Effector memory CD4-positive, alpha-beta T cell (primary cell): ENCODE measurements around the gene CS.
"Not testable (repeated sequence)": the region's sequence is repeated elsewhere in the genome, so short reads cannot be mapped to it uniquely, and the experiment has no call there.

Experiments used
- DNase-seq, 3 donors: peaks; one replicate each; pipeline ENCODE4 v3.0.0-alpha.2; 2020
- H3K27ac ChIP-seq: 2 replicates; pipeline ENCODE4 v1.7.0; 2013; ENCODE audit warnings: mild to moderate bottlenecking, low read length, moderate library complexity; ENCODE audit not compliant: insufficient read depth, poor library complexity, severe bottlenecking
- H3K27me3 ChIP-seq: replicated peaks from 2 replicates; pipeline ENCODE4 v1.7.0; 2013; ENCODE audit warnings: mild to moderate bottlenecking, low read length; ENCODE audit not compliant: insufficient read depth, control insufficient read depth, poor library complexity, severe bottlenecking
- H3K36me3 ChIP-seq: 2 replicates; pipeline ENCODE4 v1.7.0; 2013; ENCODE audit warnings: mild to moderate bottlenecking, low read length, moderate library complexity; ENCODE audit not compliant: control insufficient read depth, insufficient read depth
- H3K4me1 ChIP-seq: 2 replicates; pipeline ENCODE4 v1.7.0; 2013; ENCODE audit warnings: low read length, mild to moderate bottlenecking; ENCODE audit not compliant: control insufficient read depth, insufficient read depth, poor library complexity, severe bottlenecking
- H3K4me3 ChIP-seq: 2 replicates; pipeline ENCODE4 v1.7.0; 2013; ENCODE audit warnings: low read length, low read depth, mild to moderate bottlenecking; ENCODE audit not compliant: insufficient read depth, poor library complexity, severe bottlenecking
- H3K9me3 ChIP-seq: 2 replicates; pipeline ENCODE4 v1.7.0; 2013; ENCODE audit warnings: mild to moderate bottlenecking, low read length, moderate library complexity; ENCODE audit not compliant: control insufficient read depth

CS gene

DNA sequence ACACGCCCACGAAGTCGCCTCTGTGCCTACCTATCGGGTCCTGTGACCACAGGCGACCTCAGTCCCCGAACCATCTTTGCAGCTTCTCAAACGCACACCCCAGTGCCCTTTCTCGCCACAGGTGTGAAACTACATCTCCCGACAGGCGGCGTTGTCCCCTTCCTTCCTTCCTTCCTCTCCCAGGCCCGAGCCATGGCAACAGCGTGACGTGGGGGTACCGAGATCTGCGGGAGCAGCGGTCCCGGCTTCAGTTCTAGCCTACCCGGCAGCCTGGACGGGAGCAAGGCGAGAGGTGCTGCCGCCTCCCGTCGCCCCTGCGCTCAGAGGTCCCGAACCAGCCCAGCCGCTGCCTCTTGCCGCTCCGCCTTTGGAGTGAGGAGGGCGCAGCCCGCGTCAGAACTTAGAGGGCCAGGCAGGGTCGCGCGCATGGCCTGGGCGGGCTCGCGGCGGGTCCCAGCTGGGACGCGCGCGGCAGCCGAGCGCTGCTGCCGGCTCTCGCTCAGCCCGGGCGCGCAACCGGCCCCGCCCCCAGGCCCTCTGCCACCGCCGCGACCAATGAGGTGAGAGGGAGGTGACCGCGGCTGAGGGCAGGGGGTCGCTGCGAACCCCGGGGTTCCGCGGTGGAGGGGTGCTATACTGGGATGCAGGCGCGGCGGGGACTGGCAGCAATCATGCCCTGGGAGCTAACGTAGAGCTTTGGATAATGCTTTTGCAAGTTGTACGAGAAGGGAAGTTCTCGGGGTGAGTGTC lies 33.3 kb downstream of the CS start, which contains the start of gene COQ10A:
COQ10A (plus strand) TSS at position 250 of the 750 bp plus-strand sequence; CDS start at position 427, 177 bp downstream.
- peaks cover 6% of the 10 kb centered on the region for H3K36me3 ChIP-seq
- H3K27ac ChIP-seq = peak within 1 kb of the TSS; percentile 96
- peak; percentile 82 to 88 (median 87) for DNase-seq
- peak within 1 kb of the TSS; percentile 92 for H3K4me3 ChIP-seq
- no peaks in the 10 kb centered on the region for H3K27me3 ChIP-seq
- peaks cover 10% of the 10 kb centered on the region for H3K4me1 ChIP-seq
- no peaks in the 10 kb centered on the region for H3K9me3 ChIP-seq

DNA sequence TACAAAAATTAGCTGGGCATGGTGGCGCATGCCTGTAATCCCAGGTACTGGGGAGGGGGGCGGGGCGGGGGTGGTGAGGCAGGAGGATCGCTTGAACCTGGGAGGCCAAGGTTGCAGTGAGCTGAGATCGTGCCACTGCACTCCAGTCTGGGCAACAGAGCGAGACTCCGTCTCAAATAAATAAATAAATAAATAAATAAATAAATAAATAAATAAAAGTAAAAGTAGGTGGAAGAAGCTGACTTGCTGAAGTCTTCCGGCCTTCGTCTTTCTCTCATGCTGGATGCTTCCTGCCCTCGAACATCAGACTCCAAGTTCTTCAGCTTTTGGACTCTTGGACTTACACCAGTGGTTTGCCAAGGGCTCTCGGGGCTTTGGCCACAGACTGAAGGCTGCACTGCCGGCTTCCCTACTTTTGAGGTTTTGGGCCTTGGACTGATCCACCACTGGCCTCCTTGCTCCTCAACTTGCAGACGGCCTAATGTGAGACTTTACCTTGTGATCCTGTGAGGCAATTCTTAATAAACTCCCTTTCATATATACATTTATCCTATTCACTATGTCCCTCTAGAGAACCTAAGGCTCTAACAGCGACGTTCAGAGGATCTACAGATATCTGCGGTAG lies 34.0 kb downstream of the CS start:
- peak overlapping the region; percentile 96 for H3K27ac ChIP-seq
- H3K4me1 ChIP-seq = peaks cover 10% of the 10 kb centered on the region
- peak overlapping the region; percentile 92 for H3K4me3 ChIP-seq
- H3K27me3 ChIP-seq, H3K36me3 ChIP-seq, H3K9me3 ChIP-seq, DNase-seq: not testable (repeated sequence)

DNA sequence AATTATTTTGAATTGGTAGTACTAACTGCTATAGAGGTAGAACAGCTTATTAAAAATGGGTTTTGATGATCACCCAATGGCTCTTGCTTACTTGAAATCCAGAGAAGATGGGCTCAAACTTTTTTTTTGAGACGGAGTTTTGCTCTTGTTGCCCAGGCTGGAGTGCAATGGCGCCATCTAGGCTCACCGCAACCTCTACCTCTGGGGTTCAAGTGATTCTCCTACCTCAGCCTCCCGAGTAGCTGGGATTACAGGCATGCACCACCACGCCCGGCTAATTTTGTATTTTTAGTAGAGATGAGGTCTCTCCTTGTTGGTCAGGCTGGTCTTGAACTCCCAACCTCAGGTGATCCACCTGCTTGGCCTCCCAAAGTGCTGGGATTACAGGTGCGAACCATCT lies 37.2 kb downstream of the CS start:
- not testable (repeated sequence) for H3K9me3 ChIP-seq, H3K36me3 ChIP-seq, H3K27ac ChIP-seq, DNase-seq, H3K27me3 ChIP-seq, H3K4me3 ChIP-seq
- peaks cover 16% of the 10 kb centered on the region for H3K4me1 ChIP-seq

DNA sequence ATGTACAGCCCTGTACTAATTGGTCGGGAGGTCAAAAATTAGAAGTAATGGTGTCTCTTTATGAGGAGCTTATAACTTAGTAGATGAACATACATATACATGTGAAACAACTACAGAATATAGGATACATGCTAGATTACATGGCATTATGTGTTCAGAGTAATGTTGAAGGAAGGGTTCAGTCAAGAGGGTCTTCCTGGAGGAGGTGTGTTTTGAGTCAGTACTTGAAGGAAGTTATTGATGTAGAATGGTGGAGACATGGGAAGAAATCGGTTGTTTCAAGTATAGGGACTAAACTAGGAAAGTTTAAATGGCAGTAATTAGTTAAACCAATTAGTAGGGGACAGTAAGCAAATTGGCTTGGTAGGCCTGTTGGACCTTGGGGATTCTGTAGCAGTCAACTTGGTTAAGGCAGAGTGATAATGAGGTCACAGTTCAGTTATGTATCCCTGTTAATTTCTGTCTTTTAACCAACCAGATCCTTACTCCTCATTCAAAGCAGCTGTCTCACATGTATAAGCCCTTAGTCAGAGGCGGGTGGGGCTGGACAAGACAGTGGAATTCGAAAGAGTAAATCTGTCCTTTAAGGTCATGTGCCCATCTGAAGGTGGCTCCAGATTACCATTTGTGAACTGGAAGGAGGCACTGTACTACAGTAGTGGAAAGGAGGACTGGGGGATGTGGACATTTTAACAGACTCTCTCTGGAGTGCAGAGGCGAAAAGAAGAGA lies 38.5 kb downstream of the CS start:
- Histone ChIP-seq H3K4me3 (no peak overlapping the region), H3K36me3 (no peaks in the 10 kb centered on the region), H3K9me3 (no peaks in the 10 kb centered on the region), H3K27me3 (no peaks in the 10 kb centered on the region), H3K27ac (no peak overlapping the region), H3K4me1 (peaks cover 22% of the 10 kb centered on the region)
- DNase-seq = no peak

DNA sequence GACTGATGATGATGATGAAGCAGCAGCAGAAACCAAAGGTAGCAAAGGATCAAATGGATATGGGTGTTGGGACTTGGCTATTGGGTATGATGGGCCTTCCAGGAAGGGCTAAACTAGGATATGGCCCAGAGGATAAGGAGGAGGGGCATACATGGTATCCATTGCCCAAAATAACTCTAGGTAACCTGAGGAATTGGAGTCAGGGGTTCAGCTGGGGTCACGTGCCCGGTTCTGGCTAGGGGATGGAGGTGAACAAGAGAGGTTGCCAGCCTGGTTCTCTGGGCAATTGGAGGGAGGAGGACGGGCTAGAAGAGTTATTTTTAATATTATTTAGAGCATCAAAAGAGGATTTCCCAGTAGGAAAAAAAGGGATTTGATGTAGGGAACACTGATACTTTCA lies 39.2 kb downstream of the CS start:
- no peak overlapping the region for H3K4me3 ChIP-seq
- no peaks in the 10 kb centered on the region for H3K36me3 ChIP-seq
- H3K9me3 ChIP-seq = no peaks in the 10 kb centered on the region
- no peaks in the 10 kb centered on the region for H3K27me3 ChIP-seq
- peaks cover 19% of the 10 kb centered on the region for H3K4me1 ChIP-seq
- DNase-seq = no peak
- no peak overlapping the region for H3K27ac ChIP-seq

DNA sequence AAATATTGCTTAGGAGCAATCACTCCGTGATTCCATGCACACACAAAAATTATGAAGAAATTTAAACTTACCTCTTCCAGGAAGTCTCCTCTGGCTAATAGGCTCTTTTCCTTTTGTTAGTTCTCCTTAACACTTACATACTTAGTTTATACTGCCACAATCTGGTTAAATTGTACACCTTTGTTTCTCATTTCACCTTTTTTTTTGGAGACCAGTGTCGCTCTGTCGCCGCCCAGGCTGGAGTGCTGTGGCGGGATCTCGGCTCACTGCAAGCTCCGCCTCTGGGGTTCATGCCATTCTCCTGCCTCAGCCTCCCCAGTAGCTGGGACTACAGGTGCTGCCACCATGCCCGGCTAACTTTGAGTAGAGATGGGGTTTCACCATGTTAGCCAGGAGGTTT lies 39.8 kb downstream of the CS start:
- H3K27me3 ChIP-seq = no peaks in the 10 kb centered on the region
- DNase-seq = no peak
- H3K4me1 ChIP-seq = peaks cover 19% of the 10 kb centered on the region
- H3K36me3 ChIP-seq = no peaks in the 10 kb centered on the region
- H3K27ac ChIP-seq = no peak overlapping the region
- H3K4me3 ChIP-seq = no peak overlapping the region
- H3K9me3 ChIP-seq = no peaks in the 10 kb centered on the region

DNA sequence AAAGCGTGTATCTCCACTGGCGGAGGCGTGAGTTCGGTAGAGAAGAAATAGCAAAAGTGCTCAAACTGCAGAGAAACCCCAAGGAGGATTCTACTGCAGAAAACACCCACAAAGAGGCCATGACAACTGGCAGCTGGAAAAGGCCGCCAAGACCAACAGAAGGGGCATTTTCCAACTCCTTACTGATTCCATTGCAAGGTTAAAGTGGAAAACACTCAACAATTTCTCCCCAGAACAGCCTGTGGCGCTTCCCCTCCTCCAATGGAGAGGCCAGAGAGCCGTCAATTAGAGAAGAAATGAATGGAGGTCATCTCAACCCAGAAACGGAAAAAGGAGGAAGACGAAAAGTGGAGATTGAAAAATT lies 41.3 kb downstream of the CS start:
- Histone ChIP-seq H3K9me3 (no peaks in the 10 kb centered on the region), H3K27ac (peak overlapping the region; percentile 54), H3K4me3 (peak overlapping the region; percentile 83), H3K4me1 (peaks cover 19% of the 10 kb centered on the region), H3K27me3 (no peaks in the 10 kb centered on the region), H3K36me3 (peaks cover 12% of the 10 kb centered on the region)
- no peak for DNase-seq

DNA sequence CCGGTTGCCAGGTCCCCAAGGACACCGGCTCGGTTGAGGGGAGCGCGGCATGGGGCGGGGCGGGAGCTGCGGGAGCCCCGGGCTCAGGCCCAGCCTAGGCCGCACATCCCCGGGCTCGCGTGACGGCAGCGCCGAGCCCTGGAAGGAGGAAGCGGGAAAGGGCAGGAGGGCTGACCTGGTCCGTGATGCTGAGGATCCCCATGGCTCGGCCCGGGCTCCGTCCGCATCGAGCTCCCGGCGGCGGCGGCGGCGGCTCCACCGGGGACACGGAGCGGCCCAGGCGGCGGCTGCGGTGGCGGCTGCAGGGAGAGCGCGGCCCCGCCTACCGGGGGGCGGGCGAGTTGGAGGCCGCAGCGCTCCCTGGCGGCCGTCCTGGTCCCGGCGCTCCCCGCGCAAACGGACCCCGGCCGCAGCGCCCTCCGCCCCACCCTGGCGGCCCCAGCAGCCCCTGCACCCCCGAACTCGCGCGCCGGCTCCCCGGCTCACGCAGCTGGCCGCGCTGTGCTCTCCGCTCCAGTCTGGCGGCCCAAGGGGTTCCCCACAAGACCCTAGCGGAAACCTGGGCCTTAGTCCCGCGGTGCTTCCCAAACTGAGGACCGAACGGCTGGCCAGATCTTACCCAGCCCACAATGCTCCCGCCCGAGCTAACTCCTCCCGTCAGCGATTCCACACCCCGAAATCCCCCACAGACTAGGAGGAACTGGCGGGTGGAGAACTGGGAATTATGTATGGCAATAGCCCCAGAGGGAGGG lies 41.9 kb downstream of the CS start, which contains the start of gene ANKRD52:
ANKRD52 (minus strand) TSS at position 317 of the 752 bp plus-strand sequence; CDS start at position 202, 115 bp downstream.
- Histone ChIP-seq H3K4me3 (peak within 1 kb of the TSS; percentile 83), H3K9me3 (no peaks in the 10 kb centered on the region), H3K27ac (peak within 1 kb of the TSS; percentile 71), H3K4me1 (peaks cover 19% of the 10 kb centered on the region), H3K36me3 (peaks cover 17% of the 10 kb centered on the region), H3K27me3 (no peaks in the 10 kb centered on the region)
- peak; percentile 66 to 70 (median 67) for DNase-seq

DNA sequence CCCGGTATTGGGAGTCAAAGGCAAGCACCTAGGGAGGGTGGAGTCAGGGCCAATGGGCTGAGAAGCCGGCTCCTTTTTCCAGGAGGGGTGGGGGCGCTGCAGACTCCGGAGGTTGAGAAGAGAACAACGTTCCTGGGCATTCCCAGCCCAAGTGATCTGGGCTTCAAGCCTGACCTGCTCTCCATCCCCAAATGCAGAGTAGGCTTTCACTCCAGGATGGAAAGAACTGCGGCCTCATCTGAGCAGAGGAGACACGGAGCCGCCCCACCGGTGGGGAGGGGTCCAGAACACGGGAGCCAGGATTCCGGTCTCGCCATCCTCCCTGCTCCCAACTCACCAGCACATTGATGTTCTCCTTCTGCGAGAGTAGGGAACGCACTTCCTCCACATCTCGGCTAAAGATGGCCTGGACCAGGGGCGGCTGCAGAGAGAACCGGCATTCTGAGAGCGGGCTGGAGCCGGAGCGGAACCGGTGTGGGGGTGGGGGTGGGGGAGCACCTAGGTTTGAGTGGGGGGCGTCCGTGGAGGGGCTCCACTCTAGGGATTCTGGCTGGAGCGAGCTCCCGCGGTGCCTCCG lies 42.6 kb downstream of the CS start:
- no peak for DNase-seq
- Histone ChIP-seq H3K9me3 (no peaks in the 10 kb centered on the region), H3K36me3 (peaks cover 24% of the 10 kb centered on the region), H3K27me3 (no peaks in the 10 kb centered on the region), H3K4me1 (peaks cover 19% of the 10 kb centered on the region), H3K4me3 (peak overlapping the region; percentile 67), H3K27ac (peak overlapping the region; percentile 71)
